GM10266 (cell line): Measurements from ENCODE around the gene SLC5A10.
"Not testable (repeated sequence)": the region's sequence is repeated elsewhere in the genome, so short reads cannot be mapped to it uniquely, and the experiment has no call there.

Experiments used
- DNase-seq: peaks from one replicate; pipeline ENCODE4 v3.0.0; 2012; ENCODE audit errors: extremely low spot score
- CTCF ChIP-seq: IDR thresholded peaks from 2 replicates; pipeline ENCODE4 v1.5.1; 2012; ENCODE audit warnings: mild to moderate bottlenecking, low read depth; ENCODE audit not compliant: control insufficient read depth, insufficient read depth; ENCODE audit errors: missing control alignments

Gene SLC5A10

GRCh38 chr17:18919963-18920362 is 32.0 kb upstream of the SLC5A10 start:
- no peak for DNase-seq
- no peak for TF ChIP-seq CTCF

GRCh38 chr17:18920911-18921441 is 31.0 kb upstream of the SLC5A10 start:
- TF ChIP-seq CTCF, result no peak
- no peak for DNase-seq

- no peak for TF ChIP-seq CTCF
- DNase-seq, result no peak
Measured at GRCh38 chr17:18921485-18921884, 30.5 kb upstream of the SLC5A10 start.

- DNase-seq, result peak; percentile 54
- no peak for TF ChIP-seq CTCF
Measured at GRCh38 chr17:18921912-18922451, 30.0 kb upstream of the SLC5A10 start.

GRCh38 chr17:18922596-18922995 is 29.4 kb upstream of the SLC5A10 start:
- not testable (repeated sequence) for DNase-seq

GRCh38 chr17:18925187-18925586 is 26.8 kb upstream of the SLC5A10 start:
- TF ChIP-seq CTCF, result no peak
- no peak for DNase-seq

- no peak for DNase-seq
- peak; percentile 21 for TF ChIP-seq CTCF
Measured at GRCh38 chr17:18928628-18929125, 23.3 kb upstream of the SLC5A10 start.
